Germinal center (tissue), 1 donor: Measurements from ENCODE around the gene PTPDC1.
"Not testable (repeated sequence)": the region's sequence is repeated elsewhere in the genome, so short reads cannot be mapped to it uniquely, and the experiment has no call there.

ENCODE experiments used
- DNase-seq: peaks from one replicate; pipeline ENCODE4 v3.0.0; 2012; ENCODE audit warnings: mixed read lengths, low spot score

The PTPDC1 gene

GRCh38 chr9:94094219-94095145 is 10.2 kb downstream of the PTPDC1 start:
- DNase-seq = not testable (repeated sequence)

GRCh38 chr9:94096819-94097577 is 12.7 kb downstream of the PTPDC1 start:
- no peak for DNase-seq

DNA sequence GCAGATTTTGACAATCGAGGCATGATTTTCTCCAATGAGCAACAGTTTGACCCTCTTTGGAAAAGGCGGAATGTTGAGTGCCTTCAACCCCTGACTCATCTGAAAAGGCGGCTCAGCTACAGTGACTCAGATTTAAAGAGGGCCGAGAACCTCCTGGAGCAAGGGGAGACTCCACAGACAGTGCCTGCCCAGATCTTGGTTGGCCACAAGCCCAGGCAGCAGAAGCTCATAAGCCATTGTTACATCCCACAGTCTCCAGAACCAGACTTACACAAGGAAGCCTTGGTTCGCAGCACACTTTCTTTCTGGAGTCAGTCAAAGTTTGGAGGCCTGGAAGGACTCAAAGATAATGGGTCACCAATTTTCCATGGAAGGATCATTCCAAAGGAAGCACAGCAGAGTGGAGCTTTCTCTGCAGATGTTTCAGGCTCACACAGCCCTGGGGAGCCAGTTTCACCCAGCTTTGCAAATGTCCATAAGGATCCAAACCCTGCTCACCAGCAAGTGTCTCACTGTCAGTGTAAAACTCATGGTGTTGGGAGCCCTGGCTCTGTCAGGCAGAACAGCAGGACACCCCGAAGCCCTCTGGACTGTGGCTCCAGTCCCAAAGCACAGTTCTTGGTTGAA is 13.6 kb downstream of the PTPDC1 start:
- no peak for DNase-seq

DNA sequence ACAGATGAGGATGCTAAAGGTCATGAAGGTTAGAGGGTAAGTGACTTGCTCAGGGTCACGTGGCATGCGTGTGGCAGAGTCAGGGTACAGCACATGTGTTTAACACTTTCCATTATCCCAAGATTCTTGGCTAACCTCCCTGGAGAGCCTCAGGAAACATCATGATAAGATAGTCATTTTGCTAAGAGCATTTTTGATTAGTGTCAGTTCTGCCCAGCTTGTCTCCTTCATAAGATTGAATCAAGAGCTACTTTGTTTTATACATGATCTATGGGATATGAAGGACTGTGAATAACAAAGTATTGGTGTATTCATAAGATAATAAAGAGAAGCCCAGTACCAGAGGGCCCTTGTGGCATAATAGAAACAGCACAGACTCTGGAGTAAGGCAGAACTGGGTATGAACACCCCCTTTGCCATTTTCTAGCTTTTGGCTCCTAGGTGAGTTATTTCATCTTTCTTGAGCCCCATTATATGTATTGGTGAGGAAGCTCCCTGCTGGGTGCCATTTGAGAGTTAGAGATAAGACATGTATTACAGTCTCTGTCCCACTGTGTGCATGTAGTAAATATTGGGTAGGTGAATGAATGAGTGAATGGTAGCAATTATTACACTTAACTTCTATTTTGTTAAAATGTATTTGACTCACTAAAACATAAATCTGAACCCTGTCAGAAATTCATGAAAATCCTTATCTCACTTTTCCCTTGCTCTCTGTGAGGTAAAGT is 16.1 kb downstream of the PTPDC1 start:
- DNase-seq = no peak

DNA sequence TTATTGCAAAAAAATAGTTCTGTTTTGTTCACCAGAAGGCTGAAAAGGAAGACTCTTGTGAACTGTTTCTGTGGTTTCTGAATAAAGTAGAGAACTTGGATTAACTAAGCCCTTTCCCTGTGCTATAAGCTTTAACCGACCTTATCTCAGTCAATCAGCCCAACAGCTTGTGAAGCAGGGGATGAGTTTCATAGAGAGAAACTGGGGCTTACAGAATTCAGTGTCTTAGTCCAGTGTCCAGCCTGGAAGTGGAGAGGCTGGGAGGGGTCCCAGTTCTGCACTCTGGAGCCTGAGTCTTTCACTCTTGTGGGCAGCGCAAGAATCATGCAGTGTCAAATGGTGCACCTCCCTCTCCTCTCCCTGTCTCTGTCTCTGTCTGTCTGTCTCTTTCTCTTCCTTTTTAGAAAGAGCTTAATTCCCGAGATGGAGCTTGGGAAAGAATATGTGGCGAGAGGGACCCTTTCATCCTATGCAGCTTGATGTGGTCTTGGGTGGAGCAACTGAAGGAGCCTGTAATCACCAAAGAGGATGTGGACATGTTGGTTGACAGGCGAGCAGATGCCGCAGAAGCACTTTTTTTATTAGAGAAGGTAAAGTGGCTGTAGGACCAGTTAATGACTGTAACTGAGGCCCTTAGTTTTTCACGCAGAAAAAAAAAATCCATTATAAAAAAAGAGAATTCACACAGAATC is 17.0 kb downstream of the PTPDC1 start:
- DNase-seq = no peak

DNA sequence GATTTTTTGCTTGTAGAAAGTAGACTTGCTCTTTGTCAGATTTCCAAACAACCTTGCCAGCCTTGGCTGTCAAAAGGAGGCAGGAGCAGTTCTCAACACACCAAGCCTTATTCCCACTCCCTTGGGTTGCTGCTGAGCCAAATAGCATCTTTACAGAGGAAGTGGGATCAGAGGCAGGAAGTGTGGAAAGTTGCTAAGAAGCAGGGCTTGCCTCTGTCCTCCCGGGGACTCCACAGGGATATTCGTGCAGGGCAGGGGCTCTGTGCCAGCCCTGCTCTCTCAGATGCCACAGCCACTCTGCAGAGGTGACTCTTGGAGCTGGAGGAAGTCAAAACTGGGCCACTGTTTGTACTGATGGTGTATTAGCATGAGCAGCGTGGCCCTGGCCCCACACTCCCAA is 24.3 kb downstream of the PTPDC1 start:
- DNase-seq = no peak

- DNase-seq = no peak
Observed at GRCh38 chr9:94110821-94111252, 26.6 kb downstream of the PTPDC1 start.

- DNase-seq = no peak
Observed at GRCh38 chr9:94111446-94111845, 27.2 kb downstream of the PTPDC1 start.

DNA sequence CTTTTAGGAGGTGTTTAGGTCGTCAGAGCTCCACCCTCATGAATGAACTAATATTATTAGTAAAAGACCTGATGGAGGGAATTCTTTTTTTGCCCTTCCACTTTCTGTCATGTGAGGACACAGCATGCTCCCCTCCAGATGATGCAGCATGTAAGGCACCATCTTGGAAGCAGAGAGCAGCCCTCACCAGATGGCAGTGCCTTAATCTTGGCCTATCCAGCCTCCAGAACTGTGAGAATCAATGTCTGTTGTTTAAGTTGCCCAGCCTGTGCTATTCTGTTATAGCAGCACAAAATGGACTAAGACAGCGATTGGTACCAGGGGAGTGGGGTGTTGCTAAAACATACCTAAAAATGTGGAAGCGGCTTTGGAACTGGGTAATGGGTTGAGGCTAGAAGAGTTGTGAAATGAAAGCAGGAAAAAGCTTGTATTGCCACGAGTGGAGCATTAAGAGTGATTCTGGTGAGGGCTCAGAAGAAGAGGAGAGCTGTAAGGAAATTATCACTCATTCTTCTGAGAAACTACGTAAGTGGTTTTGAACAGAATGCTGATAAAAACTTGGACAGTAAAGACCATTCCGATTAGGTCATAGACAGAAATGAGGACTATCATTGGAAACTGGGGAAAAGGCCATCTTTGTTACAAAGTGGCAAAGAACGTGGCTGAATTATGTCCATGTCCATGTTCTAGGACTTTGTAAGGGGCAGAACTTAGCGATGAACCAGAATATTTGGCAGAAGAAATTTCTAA is 28.6 kb downstream of the PTPDC1 start:
- DNase-seq = no peak

DNA sequence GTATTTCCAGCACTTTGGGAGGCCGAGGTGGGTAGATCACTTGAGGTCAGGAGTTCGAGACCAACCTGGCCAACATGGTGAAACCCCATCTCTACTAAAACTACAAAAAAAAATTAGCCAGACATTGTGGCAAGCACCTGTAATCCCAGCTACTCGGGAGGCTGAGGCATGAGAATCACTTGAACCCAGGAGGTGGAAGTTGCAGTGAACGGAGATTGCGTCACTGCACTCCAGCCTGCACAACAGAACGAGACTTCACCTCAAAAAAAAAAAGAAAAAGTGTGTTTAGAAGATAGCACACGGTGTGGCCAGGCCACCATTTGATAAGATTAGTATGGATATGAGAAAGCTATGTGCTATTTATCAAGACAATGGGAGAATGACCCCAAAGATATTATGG is 35.8 kb downstream of the PTPDC1 start:
- DNase-seq = not testable (repeated sequence)

DNA sequence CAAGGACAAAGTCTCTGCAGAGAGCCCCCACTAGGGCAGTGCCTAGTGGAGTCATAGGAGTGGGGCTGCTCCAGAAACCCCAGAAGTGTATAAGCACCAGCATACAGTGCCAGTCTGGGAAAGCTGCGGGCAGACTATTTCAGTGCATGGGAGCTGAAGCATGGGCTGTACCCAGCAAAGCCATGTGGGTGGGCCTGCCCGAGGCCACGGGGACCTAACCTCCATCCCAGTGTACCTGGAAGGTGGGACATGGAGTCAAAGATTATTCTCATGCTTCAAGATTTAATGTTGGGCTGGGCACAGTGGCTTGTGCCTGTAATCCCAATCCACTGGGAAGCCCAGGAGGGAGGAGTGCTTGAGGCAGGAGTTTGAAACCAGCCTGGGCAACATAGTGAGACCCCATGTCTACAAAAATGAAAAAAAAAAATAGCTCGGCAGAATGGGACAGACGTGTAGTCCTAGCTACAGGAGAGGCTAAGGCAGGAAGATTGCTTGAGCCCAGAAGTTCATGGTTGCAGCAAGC is 36.7 kb downstream of the PTPDC1 start:
- no peak for DNase-seq

- no peak for DNase-seq
Observed at GRCh38 chr9:94126844-94127243, 42.6 kb downstream of the PTPDC1 start.

GRCh38 chr9:94127806-94128205 is 43.5 kb downstream of the PTPDC1 start:
- DNase-seq = no peak

DNA sequence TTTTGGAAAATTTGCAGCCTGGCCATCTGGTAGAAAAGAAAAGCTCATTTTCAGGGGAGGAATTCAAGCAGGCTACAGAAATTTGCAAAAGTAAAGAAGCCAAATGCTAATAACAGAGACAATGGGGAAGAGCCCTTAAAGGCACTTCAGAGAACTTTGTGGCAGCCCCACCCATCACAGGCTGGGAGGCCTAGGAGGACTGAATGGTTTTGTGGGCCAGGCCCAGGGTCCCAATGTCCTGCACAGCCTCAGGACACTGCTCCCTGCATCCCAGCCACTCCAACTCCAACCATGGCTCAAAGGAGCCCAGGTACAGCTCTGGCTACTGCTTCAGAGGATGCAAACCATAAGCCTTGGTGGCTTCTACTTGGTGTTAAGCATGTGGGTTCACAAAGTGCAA is 44.3 kb downstream of the PTPDC1 start:
- no peak for DNase-seq

GRCh38 chr9:94134629-94135028 is 50.4 kb downstream of the PTPDC1 start:
- DNase-seq = no peak

DNA sequence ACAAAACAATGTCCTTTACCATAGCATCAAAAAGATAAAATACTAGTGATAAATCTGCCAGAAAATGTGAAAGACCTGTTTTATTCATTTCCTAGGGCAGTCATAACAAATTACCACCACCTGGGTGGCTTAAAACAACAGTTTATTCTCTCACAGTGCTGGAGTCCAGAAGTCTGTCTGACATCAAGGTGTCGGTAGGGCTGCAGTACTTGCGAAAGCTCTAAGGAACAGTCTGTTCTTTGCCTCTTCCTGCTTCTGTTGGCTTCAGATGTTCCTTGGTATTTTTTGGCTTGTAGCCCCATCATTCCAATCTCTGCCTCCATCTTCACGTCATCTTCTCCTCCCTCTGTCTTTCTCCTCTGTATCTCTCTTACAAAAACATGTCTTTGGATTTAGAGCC is 51.0 kb downstream of the PTPDC1 start:
- DNase-seq = no peak

DNA sequence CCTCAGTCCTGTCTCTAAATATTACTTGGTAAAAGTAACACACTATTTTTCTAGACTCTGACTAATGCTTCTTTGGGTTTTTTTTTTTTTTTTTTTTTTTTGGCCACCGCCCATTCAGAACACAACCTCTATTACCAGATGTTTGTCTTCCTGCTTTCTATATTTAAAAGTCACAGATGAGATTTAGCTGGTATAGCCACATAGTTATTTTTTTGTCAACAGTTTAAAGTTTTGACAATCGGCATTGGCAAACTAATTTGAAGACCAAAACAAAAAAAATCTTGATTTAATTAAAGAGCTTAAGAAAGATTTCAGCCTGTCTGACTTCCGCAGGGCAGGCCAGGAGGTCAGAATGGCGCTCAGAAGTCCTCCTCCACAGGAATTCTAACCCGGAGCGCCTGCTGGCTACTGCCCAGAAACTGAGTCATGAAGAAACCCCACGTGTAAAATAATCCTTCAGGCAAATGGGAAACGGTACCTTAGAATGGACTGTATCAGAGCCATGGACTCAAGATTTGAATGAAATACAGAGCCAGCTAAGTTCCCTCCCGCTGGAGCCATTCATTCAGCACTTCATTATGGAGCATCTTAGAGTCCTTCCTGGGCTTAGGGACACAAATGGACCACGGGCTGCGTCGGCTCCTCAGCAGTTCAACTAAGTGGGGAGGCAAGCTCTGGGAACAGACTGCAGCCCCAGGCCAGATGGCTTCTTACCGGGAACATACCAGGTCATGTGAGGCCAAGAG is 55.6 kb downstream of the PTPDC1 start:
- no peak for DNase-seq

DNA sequence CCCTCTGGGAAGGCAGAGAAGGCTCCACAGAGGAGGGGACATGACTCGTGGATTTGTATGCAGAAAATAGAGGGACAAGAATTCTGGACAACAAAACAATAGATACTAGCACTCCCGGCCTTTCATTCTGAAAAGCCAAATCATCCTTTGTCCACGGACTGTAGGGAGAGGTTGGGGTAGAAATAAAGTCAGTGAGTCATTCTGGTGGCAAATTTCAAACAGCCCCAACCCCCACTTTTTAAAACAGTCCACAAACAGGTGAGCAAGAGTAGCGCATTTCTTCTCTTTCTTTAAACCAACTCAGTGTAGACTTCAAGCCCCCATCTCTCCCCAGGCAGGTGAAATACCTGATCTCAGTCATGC is 56.1 kb downstream of the PTPDC1 start:
- no peak for DNase-seq
